Putamen (tissue), 1 donor: ENCODE data around the gene LDLRAD3.
"Not testable (repeated sequence)": the region's sequence is repeated elsewhere in the genome, so short reads cannot be mapped to it uniquely, and the experiment has no call there.

Experiments
- DNase-seq: peaks from one replicate; pipeline ENCODE4 v3.0.0-alpha.2; 2016; ENCODE audit warnings: low spot score

Gene LDLRAD3

GRCh38 chr11:36019005-36019596 is 75.2 kb downstream of the LDLRAD3 start:
- no peak for DNase-seq

- DNase-seq, result no peak
Observed at GRCh38 chr11:36019722-36020121, 75.9 kb downstream of the LDLRAD3 start.

- no peak for DNase-seq
Observed at GRCh38 chr11:36022882-36023281, 79.0 kb downstream of the LDLRAD3 start.

GRCh38 chr11:36023922-36024321 is 80.1 kb downstream of the LDLRAD3 start:
- no peak for DNase-seq

GRCh38 chr11:36024716-36025115 is 80.9 kb downstream of the LDLRAD3 start:
- no peak for DNase-seq

GRCh38 chr11:36026315-36026968 is 82.6 kb downstream of the LDLRAD3 start:
- no peak for DNase-seq

- DNase-seq, result no peak
Observed at GRCh38 chr11:36027731-36028130, 83.9 kb downstream of the LDLRAD3 start.

GRCh38 chr11:36029616-36030015 is 85.8 kb downstream of the LDLRAD3 start:
- no peak for DNase-seq

- DNase-seq, result no peak
Observed at GRCh38 chr11:36030731-36031281, 86.9 kb downstream of the LDLRAD3 start.

GRCh38 chr11:36033082-36033751 is 89.4 kb downstream of the LDLRAD3 start:
- DNase-seq, result no peak

GRCh38 chr11:36033936-36034335 is 90.1 kb downstream of the LDLRAD3 start:
- DNase-seq, result no peak

- DNase-seq, result no peak
Observed at GRCh38 chr11:36034551-36035331, 90.9 kb downstream of the LDLRAD3 start.

GRCh38 chr11:36035454-36035853 is 91.6 kb downstream of the LDLRAD3 start:
- no peak for DNase-seq

- no peak for DNase-seq
Observed at GRCh38 chr11:36035999-36036398, 92.1 kb downstream of the LDLRAD3 start.

GRCh38 chr11:36037031-36037430 is 93.2 kb downstream of the LDLRAD3 start:
- DNase-seq, result no peak

- DNase-seq, result no peak
Observed at GRCh38 chr11:36038541-36038940, 94.7 kb downstream of the LDLRAD3 start.

GRCh38 chr11:36039471-36039870 is 95.6 kb downstream of the LDLRAD3 start:
- no peak for DNase-seq

- DNase-seq, result no peak
Observed at GRCh38 chr11:36041988-36042611, 98.2 kb downstream of the LDLRAD3 start.

- no peak for DNase-seq
Observed at GRCh38 chr11:36044636-36045035, 100.8 kb downstream of the LDLRAD3 start.

- DNase-seq, result not testable (repeated sequence)
Observed at GRCh38 chr11:36045945-36046344, 102.1 kb downstream of the LDLRAD3 start.

- no peak for DNase-seq
Observed at GRCh38 chr11:36046932-36047331, 103.1 kb downstream of the LDLRAD3 start.

- DNase-seq, result no peak
Observed at GRCh38 chr11:36047344-36047743, 103.5 kb downstream of the LDLRAD3 start.
